DOHH2 (cell line): ENCODE data around the gene SLC34A3.

Source experiments
- H3F3A ChIP-seq: fragments of 200-600 bp; sonication (generic), shearing (Covaris generic); 2 replicates; pipeline ENCODE4 v1.6.0; 2016; ENCODE audit warnings: antibody characterized with exemption, mild to moderate bottlenecking; ENCODE audit not compliant: control insufficient read depth, insufficient read depth
- H3K27ac ChIP-seq: fragments of 200-600 bp; sonication (generic); 2 replicates; pipeline ENCODE4 v1.5.1; 2014; ENCODE audit warnings: low read depth, mild to moderate bottlenecking, low read length, moderate library complexity
- H3K27me3 ChIP-seq: fragments of 200-600 bp; sonication (generic); 2 replicates; pipeline ENCODE4 v1.6.1; 2014; ENCODE audit warnings: mild to moderate bottlenecking, low read length, mixed read lengths; ENCODE audit not compliant: control insufficient read depth
- H3K36me3 ChIP-seq: fragments of 200-600 bp; sonication (generic); 2 replicates; pipeline ENCODE4 v1.6.1; 2014; ENCODE audit warnings: mild to moderate bottlenecking, low read length, moderate library complexity, mixed read lengths; ENCODE audit not compliant: control insufficient read depth
- H3K4me1 ChIP-seq: fragments of 200-600 bp; sonication (generic); 2 replicates; pipeline ENCODE4 v1.6.1; 2014; ENCODE audit warnings: mild to moderate bottlenecking, low read length, mixed read lengths; ENCODE audit not compliant: control insufficient read depth
- H3K4me2 ChIP-seq: fragments of 200-600 bp; sonication (generic); 2 replicates; pipeline ENCODE4 v1.6.0; 2014; ENCODE audit warnings: mild to moderate bottlenecking, low read length, moderate library complexity
- H3K4me3 ChIP-seq: fragments of 200-600 bp; sonication (generic); 2 replicates; pipeline ENCODE4 v1.5.1; 2014; ENCODE audit warnings: mild to moderate bottlenecking, low read length, mixed read lengths
- H3K79me2 ChIP-seq: fragments of 200-600 bp; sonication (generic); 2 replicates; pipeline ENCODE4 v1.6.1; 2014; ENCODE audit warnings: mild to moderate bottlenecking, low read length, mixed read lengths; ENCODE audit not compliant: control insufficient read depth
- H3K9me2 ChIP-seq: fragments of 200-600 bp; sonication (generic); replicated peaks from 2 replicates; pipeline ENCODE4 v1.6.1; 2014; ENCODE audit warnings: mild to moderate bottlenecking, low read length, mixed read lengths; ENCODE audit not compliant: control insufficient read depth
- H3K9me3 ChIP-seq: fragments of 200-600 bp; sonication (generic); 2 replicates; pipeline ENCODE4 v1.6.1; 2014; ENCODE audit warnings: antibody characterized with exemption, low read length, mixed read lengths; ENCODE audit not compliant: control insufficient read depth, insufficient read depth
- H4K20me1 ChIP-seq: fragments of 200-600 bp; sonication (generic); 2 replicates; pipeline ENCODE4 v1.6.0; 2014; ENCODE audit warnings: low read depth, mild to moderate bottlenecking, antibody characterized with exemption, low read length, moderate library complexity; ENCODE audit not compliant: control insufficient read depth, insufficient read depth
- EZH2phosphoT487 ChIP-seq: fragments of 200-600 bp; sonication (generic); IDR thresholded peaks from 2 replicates; pipeline ENCODE4 v1.6.1; 2017; ENCODE audit warnings: borderline replicate concordance, mild to moderate bottlenecking, antibody characterized with exemption, low read length, moderate library complexity, mixed read lengths
- TF ChIP-seq, protein P1 (sequence below): fragments of 200-600 bp; sonication (generic); IDR thresholded peaks from one replicate; pipeline ENCODE4 v1.5.1; 2014; ENCODE audit warnings: antibody characterized with exemption, mild to moderate bottlenecking, low read depth, low read length; ENCODE audit not compliant: poor library complexity, severe bottlenecking

Gene SLC34A3

DNA sequence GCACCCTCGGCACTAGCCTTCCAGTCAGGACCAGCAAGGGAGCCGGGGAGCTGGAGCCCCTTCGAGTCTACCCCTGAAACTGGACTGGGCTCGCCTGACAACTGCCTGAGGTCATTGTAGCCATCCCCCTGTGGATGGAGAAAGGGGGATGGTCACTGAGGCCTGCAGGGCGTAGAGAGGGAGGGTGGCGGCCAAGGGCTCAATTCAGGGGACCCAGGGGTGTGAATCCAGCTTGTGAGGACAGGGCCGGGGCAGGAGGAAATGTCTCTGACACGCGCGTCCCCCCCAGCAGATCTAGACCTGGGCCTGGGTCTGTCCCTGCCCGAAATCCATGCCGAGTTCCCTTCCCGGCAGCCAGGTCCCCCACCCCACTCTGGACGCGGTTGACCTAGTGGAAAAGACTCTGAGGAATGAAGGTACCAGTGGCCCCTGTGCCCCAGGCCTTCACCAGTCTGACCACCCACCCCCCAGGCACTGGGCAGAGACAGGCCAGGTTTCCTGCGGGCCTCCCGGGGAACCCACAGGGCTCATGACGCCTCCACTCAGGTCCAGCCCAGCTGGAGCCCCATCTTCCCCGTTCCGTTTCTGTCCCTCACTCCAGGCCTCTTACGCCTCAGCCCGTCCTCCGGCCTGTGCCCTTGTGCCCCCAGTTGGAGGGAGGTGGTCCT lies 805 bp downstream of the SLC34A3 start:
- Histone ChIP-seq H3K27ac (no peak overlapping the region), H3K36me3 (no peaks in the 10 kb centered on the region), H3K4me2 (no peak overlapping the region), H3K9me2 (no peaks in the 10 kb centered on the region), H3F3A (no peaks in the 10 kb centered on the region), H3K79me2 (no peaks in the 10 kb centered on the region), H3K4me1 (peaks cover 33% of the 10 kb centered on the region), H3K9me3 (no peaks in the 10 kb centered on the region), H3K4me3 (no peak overlapping the region), H4K20me1 (no peaks in the 10 kb centered on the region), H3K27me3 (peaks cover 13% of the 10 kb centered on the region)
- TF ChIP-seq, protein P1, sequence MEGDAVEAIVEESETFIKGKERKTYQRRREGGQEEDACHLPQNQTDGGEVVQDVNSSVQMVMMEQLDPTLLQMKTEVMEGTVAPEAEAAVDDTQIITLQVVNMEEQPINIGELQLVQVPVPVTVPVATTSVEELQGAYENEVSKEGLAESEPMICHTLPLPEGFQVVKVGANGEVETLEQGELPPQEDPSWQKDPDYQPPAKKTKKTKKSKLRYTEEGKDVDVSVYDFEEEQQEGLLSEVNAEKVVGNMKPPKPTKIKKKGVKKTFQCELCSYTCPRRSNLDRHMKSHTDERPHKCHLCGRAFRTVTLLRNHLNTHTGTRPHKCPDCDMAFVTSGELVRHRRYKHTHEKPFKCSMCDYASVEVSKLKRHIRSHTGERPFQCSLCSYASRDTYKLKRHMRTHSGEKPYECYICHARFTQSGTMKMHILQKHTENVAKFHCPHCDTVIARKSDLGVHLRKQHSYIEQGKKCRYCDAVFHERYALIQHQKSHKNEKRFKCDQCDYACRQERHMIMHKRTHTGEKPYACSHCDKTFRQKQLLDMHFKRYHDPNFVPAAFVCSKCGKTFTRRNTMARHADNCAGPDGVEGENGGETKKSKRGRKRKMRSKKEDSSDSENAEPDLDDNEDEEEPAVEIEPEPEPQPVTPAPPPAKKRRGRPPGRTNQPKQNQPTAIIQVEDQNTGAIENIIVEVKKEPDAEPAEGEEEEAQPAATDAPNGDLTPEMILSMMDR: no peak
- no peak for TF ChIP-seq EZH2phosphoT487

DNA sequence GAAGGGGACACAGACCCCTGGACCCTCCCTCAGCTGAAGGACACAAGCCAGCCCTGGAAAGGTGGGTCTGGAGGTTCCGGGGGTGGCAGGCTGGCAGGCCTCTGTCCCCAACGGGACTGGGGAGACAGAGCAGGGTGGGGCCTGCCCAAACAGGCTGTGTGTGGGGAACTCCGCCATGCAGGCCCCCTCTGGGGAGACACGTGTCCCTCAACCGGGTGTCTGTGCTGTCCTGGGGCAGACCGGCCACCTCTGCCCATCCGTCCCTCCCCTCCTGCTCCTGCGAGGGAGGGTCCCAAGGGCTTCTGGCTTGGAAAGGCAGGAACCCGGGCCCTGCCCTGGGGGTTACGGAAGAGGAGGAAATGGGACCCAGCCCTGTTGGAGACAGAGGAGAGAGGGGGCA lies 1.4 kb downstream of the SLC34A3 start:
- no peaks in the 10 kb centered on the region for H3K36me3 ChIP-seq
- H3K4me2 ChIP-seq: no peak overlapping the region
- H3F3A ChIP-seq: no peaks in the 10 kb centered on the region
- H3K27ac ChIP-seq: no peak overlapping the region
- no peak overlapping the region for H3K4me3 ChIP-seq
- no peaks in the 10 kb centered on the region for H3K9me3 ChIP-seq
- peaks cover 3% of the 10 kb centered on the region for H3K79me2 ChIP-seq
- TF ChIP-seq EZH2phosphoT487: no peak
- TF ChIP-seq, protein P1: no peak
- H3K9me2 ChIP-seq: no peaks in the 10 kb centered on the region
- peaks cover 13% of the 10 kb centered on the region for H3K27me3 ChIP-seq
- peaks cover 37% of the 10 kb centered on the region for H3K4me1 ChIP-seq
- no peaks in the 10 kb centered on the region for H4K20me1 ChIP-seq

DNA sequence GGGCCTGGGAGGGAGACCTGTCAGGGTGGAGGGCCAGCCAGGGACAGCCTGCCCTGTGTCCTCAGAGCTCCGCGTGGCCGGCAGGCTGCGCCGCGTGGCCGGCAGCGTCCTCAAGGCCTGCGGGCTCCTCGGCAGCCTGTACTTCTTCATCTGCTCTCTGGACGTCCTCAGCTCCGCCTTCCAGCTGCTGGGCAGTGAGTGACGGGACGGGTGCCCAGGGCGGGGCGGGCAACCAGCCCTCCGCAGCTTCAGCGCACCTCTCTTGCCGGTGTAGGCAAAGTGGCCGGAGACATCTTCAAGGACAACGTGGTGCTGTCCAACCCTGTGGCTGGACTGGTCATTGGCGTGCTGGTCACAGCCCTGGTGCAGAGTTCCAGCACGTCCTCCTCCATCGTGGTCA lies 1.8 kb downstream of the SLC34A3 start:
- Histone ChIP-seq H3K27ac (no peak overlapping the region), H3K9me3 (no peaks in the 10 kb centered on the region), H3K4me1 (peaks cover 37% of the 10 kb centered on the region), H3K36me3 (no peaks in the 10 kb centered on the region), H3F3A (no peaks in the 10 kb centered on the region), H3K27me3 (peaks cover 13% of the 10 kb centered on the region), H4K20me1 (no peaks in the 10 kb centered on the region), H3K4me2 (no peak overlapping the region), H3K79me2 (peaks cover 7% of the 10 kb centered on the region), H3K9me2 (no peaks in the 10 kb centered on the region), H3K4me3 (no peak overlapping the region)
- TF ChIP-seq EZH2phosphoT487: no peak
- TF ChIP-seq, protein P1: no peak
